Ishikawa (cell line): Measurements from ENCODE around the gene DIP2C.

Experiments
- RAD21 ChIP-seq: IDR thresholded peaks from 2 replicates; pipeline ENCODE4 v1.6.1; 2012; ENCODE audit warnings: low read depth
- REST ChIP-seq: IDR thresholded peaks from 2 replicates; pipeline ENCODE4 v1.6.1; 2012; ENCODE audit warnings: low read depth, mild to moderate bottlenecking
- YY1 ChIP-seq: IDR thresholded peaks from 2 replicates; pipeline ENCODE4 v1.6.1; 2012; ENCODE audit warnings: low read depth

DNA sequence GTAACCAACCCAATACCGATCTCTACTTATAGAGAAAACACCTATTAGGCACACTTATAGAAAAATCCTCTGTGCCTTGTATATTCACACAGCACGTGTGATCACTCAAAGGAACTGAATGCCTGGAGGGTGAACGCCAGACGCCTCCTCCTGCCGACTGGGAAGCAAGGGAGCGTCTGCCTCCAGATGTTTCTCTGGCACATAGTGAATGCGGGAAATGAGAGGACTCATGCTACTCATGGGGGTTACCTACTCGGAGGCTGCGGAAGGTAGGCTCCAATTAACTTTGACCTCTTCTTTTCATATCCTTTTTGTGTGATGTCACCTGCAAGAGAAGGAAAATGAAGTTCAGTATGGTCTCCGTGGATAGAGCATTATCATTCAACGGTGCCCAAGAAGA is 203.3 kb downstream of the DIP2C start:
- no peak for TF ChIP-seq REST
- no peak for TF ChIP-seq RAD21
- TF ChIP-seq YY1 = no peak
